GM12878 (cell line): ENCODE measurements around the gene BTF3L4. TPM values are rescaled to one million over a fixed set of nuclear protein-coding genes. Genes with fewer than 3 reads are reported as not detected.

Source experiments
- ATAC-seq: fragments of 200-7000 bp; cut with Tn5 transposase; 3 replicates; pipeline ENCODE4 v1.9.1; 2020; ENCODE audit warnings: mild to moderate bottlenecking, moderate library complexity
- BruUV-seq: library from RNA; stranded (reverse); fragments of 400-500 nt; replicated peaks from 2 replicates; lab custom pipeline; 2021; lab: Mats Ljungman, UMichigan
- CTCF ChIA-PET: fragments of 300-600 bp; sonication (Branson Sonifier 250); formaldehyde crosslinking; extraction: SDS; loops from one replicate; lab custom pipeline; 2021; ENCODE audit warnings: inconsistent platforms; lab: Yijun Ruan, JAX
- POLR2A ChIA-PET: fragments of 350-600 bp; formaldehyde crosslinking; extraction: SDS; loops from one replicate; lab custom pipeline; 2021; ENCODE audit warnings: inconsistent platforms; lab: Charles Lee
- RAD21 ChIA-PET: fragments of 300-600 bp; sonication (Branson Sonifier 250); formaldehyde crosslinking; loops from one replicate; lab custom pipeline; 2023; ENCODE audit warnings: antibody characterized with exemption; ENCODE audit not compliant: unreplicated experiment; lab: Charles Lee
- SMC1A ChIA-PET: fragments of 300-600 bp; sonication (Branson Sonifier 250); formaldehyde crosslinking; loops from one replicate; lab custom pipeline; 2023; ENCODE audit not compliant: unreplicated experiment, uncharacterized antibody; lab: Charles Lee
- DNase-seq: peaks from one replicate; pipeline ENCODE4 v3.0.0-alpha.2; 2011; ENCODE audit warnings: low read depth, low spot score
- FAIRE-seq: peaks from 3 replicates; lab custom pipeline; 2011; peaks lifted over from hg19 to GRCh38; lab: Jason Lieb, UNC
- H2AFZ ChIP-seq: 2 replicates; pipeline ENCODE4 v1.6.0; 2011; ENCODE audit warnings: low read depth, low read length, control low read depth; ENCODE audit not compliant: control insufficient read depth
- H3K27ac ChIP-seq: 2 replicates; pipeline ENCODE4 v1.5.1; 2011; ENCODE audit warnings: control low read depth; ENCODE audit not compliant: control insufficient read depth, insufficient read depth
- H3K27me3 ChIP-seq, 2 experiments: replicated peaks in 1 of 2; 2 replicates each; pipeline versions ENCODE4 v1.6.0 to v1.6.1; 2011; ENCODE audit warnings: low read length in 1 of 2; ENCODE audit not compliant: control insufficient read depth in 2 of 2, insufficient read depth in 2 of 2
- H3K36me3 ChIP-seq, 2 experiments: 2 replicates each; pipeline ENCODE4 v1.5.1; 2011; ENCODE audit warnings: low read length in 1 of 2; ENCODE audit not compliant: control insufficient read depth in 2 of 2, insufficient read depth in 2 of 2
- H3K4me1 ChIP-seq: 2 replicates; pipeline ENCODE4 v1.6.1; 2011; ENCODE audit warnings: mild to moderate bottlenecking, low read length, moderate library complexity, mixed read lengths; ENCODE audit not compliant: control insufficient read depth, insufficient read depth
- H3K4me2 ChIP-seq: 2 replicates; pipeline ENCODE4 v1.6.0; 2011; ENCODE audit warnings: control low read depth; ENCODE audit not compliant: control insufficient read depth, insufficient read depth
- H3K4me3 ChIP-seq: fragments of 200-600 bp; sonication (generic); 2 replicates; pipeline ENCODE4 v1.5.1; 2016
- H3K79me2 ChIP-seq: 2 replicates; pipeline ENCODE4 v1.6.0; 2011; ENCODE audit warnings: low read length; ENCODE audit not compliant: control insufficient read depth, insufficient read depth
- H3K9ac ChIP-seq: 2 replicates; pipeline ENCODE4 v1.8.0; 2011; ENCODE audit warnings: low read length, control low read depth, mixed read lengths; ENCODE audit not compliant: control insufficient read depth, insufficient read depth
- H3K9me3 ChIP-seq: replicated peaks from 3 replicates; pipeline ENCODE4 v1.5.1; 2011; ENCODE audit warnings: mild to moderate bottlenecking, low read length; ENCODE audit not compliant: control insufficient read depth, insufficient read depth
- H4K20me1 ChIP-seq: 2 replicates; pipeline ENCODE4 v1.6.0; 2011; ENCODE audit not compliant: control insufficient read depth, insufficient read depth
- CBFB ChIP-seq: IDR thresholded peaks from 2 replicates; pipeline ENCODE4 v1.6.1; 2016; ENCODE audit warnings: antibody characterized with exemption, low read depth
- CBX3 ChIP-seq: fragments of 200-600 bp; sonication (generic); IDR thresholded peaks from 2 replicates; pipeline ENCODE4 v1.6.1; 2016; ENCODE audit warnings: low read depth, borderline replicate concordance
- CHD4 ChIP-seq: fragments of 200-600 bp; sonication (generic); IDR thresholded peaks from 2 replicates; pipeline ENCODE4 v1.6.1; 2016; ENCODE audit warnings: mild to moderate bottlenecking
- DPF2 ChIP-seq: fragments of 450-650 bp; IDR thresholded peaks from 2 replicates; pipeline ENCODE4 v1.6.1; 2017; ENCODE audit warnings: mild to moderate bottlenecking
- HDAC6 ChIP-seq: fragments of 200-600 bp; sonication (generic); IDR thresholded peaks from one replicate; pipeline ENCODE4 v1.8.0; 2017; ENCODE audit warnings: antibody characterized with exemption; ENCODE audit not compliant: unreplicated experiment
- KLF5 ChIP-seq: fragments of 450-650 bp; IDR thresholded peaks from 2 replicates; pipeline ENCODE4 v1.6.1; 2014; ENCODE audit warnings: mild to moderate bottlenecking; ENCODE audit not compliant: partially characterized antibody
- MTA3 ChIP-seq: IDR thresholded peaks from 2 replicates; pipeline ENCODE4 v1.6.1; 2012; ENCODE audit warnings: low read length, inconsistent platforms, borderline replicate concordance
- NR2C2 ChIP-seq: IDR thresholded peaks from 2 replicates; pipeline ENCODE4 v1.6.1; 2011; ENCODE audit warnings: borderline replicate concordance, low read depth; ENCODE audit not compliant: control insufficient read depth, insufficient read length
- SREBF2 ChIP-seq: IDR thresholded peaks from 2 replicates; pipeline ENCODE4 v1.6.1; 2012; ENCODE audit warnings: mild to moderate bottlenecking, low read length
- TARDBP ChIP-seq: IDR thresholded peaks from 2 replicates; pipeline ENCODE4 v1.6.1; 2016; ENCODE audit warnings: borderline replicate concordance
- YY1 ChIP-seq: IDR thresholded peaks from 2 replicates; pipeline ENCODE4 v1.6.1; 2011; ENCODE audit warnings: low read depth, mild to moderate bottlenecking, low read length
- WGBS: methylation state at CpG from one replicate; pipeline ENCODE4 v1.1.6; 2016; ENCODE audit warnings: low lambda C conversion rate; ENCODE audit not compliant: insufficient replicate concordance, insufficient coverage; ENCODE audit errors: missing lambda C conversion rate; 5-methylcytosine and 5-hydroxymethylcytosine counted together
- in situ Hi-C: fragments of 300-500 bp; cut with MboI; formaldehyde crosslinking; loops from 9 replicates; pipeline ENCODE4 v1.14.3; 2018; ENCODE audit warnings: mixed read lengths
- intact Hi-C: fragments of 100-400 bp; cut with micrococcal nuclease; formaldehyde crosslinking; loops from one replicate; pipeline ENCODE4 v1.14.2; 2022; ENCODE audit not compliant: unreplicated experiment
- polyA plus RNA-seq, 11 experiments: library from polyadenylated mRNA; depleted of rRNA in 4 of 11; unstranded in 6 of 11; stranded (reverse) in 5 of 11; fragments of >200 nt; fragmentation: Nextera tagmentation in 4 of 11; fragmentation: Illumina TruSeq in 1 of 11; extraction: Ambion mirVana in 4 of 11; extraction: Trizol in 1 of 11; gene quantifications; 1 replicate in 1 of 11; 2 replicates in 10 of 11; pipeline versions ENCODE4 v1.2.1 to v1.2.3, GENCODE V29; 2011 to 2016; ENCODE audit warnings: inconsistent platforms in 2 of 11, missing spikeins in 2 of 11, low read depth in 1 of 11
- total RNA-seq, 4 experiments: library from RNA; depleted of rRNA in 3 of 4; stranded (reverse); fragments of >200 nt in 3 of 4; fragmentation: Illumina TruSeq in 1 of 4; extraction: Trizol in 1 of 4; gene quantifications; 2 replicates each; pipeline versions ENCODE4 v1.2.1 to v1.2.3, GENCODE V29; 2013 to 2021
- TF ChIP-seq, protein P1 (sequence below): fragments of 450-650 bp; IDR thresholded peaks from 2 replicates; pipeline ENCODE4 v1.6.1; 2018; ENCODE audit warnings: mild to moderate bottlenecking, low read depth, moderate library complexity; ENCODE audit not compliant: partially characterized antibody
- TF ChIP-seq, protein P2 (sequence below): fragments of 450-650 bp; IDR thresholded peaks from 2 replicates; pipeline ENCODE4 v1.6.1; 2018; ENCODE audit warnings: borderline replicate concordance, mild to moderate bottlenecking; ENCODE audit not compliant: partially characterized antibody
- TF ChIP-seq, protein P3 (sequence below): IDR thresholded peaks from 2 replicates; pipeline ENCODE4 v1.6.1; 2012; ENCODE audit warnings: mild to moderate bottlenecking, low read depth, low read length

The BTF3L4 gene
- total and polyA plus RNA-seq, 10 of the 15 experiments (the other 5 are each of a cell fraction or from before 2014, with no cell fraction given) = 25.0 to 76.9 (median 66.8) TPM

DNA sequence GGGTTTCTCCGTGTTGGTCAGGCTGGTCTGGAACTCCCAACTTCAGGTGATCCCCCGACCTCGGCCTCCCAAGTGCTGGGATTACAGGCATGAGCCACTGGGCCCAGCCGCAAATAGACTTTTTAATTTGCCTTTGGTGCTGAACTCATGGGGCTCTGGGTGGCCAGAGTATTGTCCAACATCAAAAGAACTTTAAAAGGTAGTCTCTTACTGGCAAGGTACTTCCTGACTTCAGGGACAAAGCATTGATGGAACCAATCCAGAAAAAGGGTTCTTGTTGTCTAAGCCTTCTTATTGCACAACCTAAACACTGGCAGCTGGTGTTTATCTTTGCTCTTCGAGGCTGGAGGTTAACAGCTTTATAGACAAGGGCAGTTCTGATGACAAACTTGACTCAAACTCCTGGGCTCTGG lies 18.7 kb upstream of the BTF3L4 start:
- H3K36me3 ChIP-seq = peaks cover 0 to 17% of the 10 kb centered on the region in 2 experiments; a peak in 3 of 4 replicates
- H3K4me1 ChIP-seq = peaks cover 4% of the 10 kb centered on the region; the same call in 1 of the 2 replicates
- DNase-seq (no peak), ATAC-seq (no peak), FAIRE-seq (no peak)
- H3K4me3 ChIP-seq = no peak overlapping the region
- ChIA-PET CTCF (interaction anchor here (1.1 kb wide), 1 partner anchor 17 kb away, joined by 3 read pairs; no protein-coding TSS in a partner anchor), SMC1A (no interaction called here), RAD21 (no interaction called here), POLR2A (no interaction called here)
- intact Hi-C loops = no loop called here
- peaks cover 15% of the 10 kb centered on the region for H3K79me2 ChIP-seq
- in situ Hi-C loops = no loop called here
- H3K9ac ChIP-seq = no peak overlapping the region
- no peak overlapping the region for H3K27ac ChIP-seq
- no peaks in the 10 kb centered on the region for H3K27me3 ChIP-seq
- TF ChIP-seq CHD4 (no peak), HDAC6 (no peak), MTA3 (no peak), DPF2 (no peak), CBFB (no peak), SREBF2 (no peak), CBX3 (no peak), KLF5 (no peak), TARDBP (no peak), YY1 (no peak), NR2C2 (no peak)
- TF ChIP-seq, protein P1, sequence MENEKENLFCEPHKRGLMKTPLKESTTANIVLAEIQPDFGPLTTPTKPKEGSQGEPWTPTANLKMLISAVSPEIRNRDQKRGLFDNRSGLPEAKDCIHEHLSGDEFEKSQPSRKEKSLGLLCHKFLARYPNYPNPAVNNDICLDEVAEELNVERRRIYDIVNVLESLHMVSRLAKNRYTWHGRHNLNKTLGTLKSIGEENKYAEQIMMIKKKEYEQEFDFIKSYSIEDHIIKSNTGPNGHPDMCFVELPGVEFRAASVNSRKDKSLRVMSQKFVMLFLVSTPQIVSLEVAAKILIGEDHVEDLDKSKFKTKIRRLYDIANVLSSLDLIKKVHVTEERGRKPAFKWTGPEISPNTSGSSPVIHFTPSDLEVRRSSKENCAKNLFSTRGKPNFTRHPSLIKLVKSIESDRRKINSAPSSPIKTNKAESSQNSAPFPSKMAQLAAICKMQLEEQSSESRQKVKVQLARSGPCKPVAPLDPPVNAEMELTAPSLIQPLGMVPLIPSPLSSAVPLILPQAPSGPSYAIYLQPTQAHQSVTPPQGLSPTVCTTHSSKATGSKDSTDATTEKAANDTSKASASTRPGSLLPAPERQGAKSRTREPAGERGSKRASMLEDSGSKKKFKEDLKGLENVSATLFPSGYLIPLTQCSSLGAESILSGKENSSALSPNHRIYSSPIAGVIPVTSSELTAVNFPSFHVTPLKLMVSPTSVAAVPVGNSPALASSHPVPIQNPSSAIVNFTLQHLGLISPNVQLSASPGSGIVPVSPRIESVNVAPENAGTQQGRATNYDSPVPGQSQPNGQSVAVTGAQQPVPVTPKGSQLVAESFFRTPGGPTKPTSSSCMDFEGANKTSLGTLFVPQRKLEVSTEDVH = no peak
- TF ChIP-seq, protein P2, sequence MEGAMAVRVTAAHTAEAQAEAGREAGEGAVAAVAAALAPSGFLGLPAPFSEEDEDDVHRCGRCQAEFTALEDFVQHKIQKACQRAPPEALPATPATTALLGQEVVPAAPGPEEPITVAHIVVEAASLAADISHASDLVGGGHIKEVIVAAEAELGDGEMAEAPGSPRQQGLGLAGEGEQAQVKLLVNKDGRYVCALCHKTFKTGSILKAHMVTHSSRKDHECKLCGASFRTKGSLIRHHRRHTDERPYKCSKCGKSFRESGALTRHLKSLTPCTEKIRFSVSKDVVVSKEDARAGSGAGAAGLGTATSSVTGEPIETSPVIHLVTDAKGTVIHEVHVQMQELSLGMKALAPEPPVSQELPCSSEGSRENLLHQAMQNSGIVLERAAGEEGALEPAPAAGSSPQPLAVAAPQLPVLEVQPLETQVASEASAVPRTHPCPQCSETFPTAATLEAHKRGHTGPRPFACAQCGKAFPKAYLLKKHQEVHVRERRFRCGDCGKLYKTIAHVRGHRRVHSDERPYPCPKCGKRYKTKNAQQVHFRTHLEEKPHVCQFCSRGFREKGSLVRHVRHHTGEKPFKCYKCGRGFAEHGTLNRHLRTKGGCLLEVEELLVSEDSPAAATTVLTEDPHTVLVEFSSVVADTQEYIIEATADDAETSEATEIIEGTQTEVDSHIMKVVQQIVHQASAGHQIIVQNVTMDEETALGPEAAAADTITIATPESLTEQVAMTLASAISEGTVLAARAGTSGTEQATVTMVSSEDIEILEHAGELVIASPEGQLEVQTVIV = no peak
- TF ChIP-seq, protein P3, sequence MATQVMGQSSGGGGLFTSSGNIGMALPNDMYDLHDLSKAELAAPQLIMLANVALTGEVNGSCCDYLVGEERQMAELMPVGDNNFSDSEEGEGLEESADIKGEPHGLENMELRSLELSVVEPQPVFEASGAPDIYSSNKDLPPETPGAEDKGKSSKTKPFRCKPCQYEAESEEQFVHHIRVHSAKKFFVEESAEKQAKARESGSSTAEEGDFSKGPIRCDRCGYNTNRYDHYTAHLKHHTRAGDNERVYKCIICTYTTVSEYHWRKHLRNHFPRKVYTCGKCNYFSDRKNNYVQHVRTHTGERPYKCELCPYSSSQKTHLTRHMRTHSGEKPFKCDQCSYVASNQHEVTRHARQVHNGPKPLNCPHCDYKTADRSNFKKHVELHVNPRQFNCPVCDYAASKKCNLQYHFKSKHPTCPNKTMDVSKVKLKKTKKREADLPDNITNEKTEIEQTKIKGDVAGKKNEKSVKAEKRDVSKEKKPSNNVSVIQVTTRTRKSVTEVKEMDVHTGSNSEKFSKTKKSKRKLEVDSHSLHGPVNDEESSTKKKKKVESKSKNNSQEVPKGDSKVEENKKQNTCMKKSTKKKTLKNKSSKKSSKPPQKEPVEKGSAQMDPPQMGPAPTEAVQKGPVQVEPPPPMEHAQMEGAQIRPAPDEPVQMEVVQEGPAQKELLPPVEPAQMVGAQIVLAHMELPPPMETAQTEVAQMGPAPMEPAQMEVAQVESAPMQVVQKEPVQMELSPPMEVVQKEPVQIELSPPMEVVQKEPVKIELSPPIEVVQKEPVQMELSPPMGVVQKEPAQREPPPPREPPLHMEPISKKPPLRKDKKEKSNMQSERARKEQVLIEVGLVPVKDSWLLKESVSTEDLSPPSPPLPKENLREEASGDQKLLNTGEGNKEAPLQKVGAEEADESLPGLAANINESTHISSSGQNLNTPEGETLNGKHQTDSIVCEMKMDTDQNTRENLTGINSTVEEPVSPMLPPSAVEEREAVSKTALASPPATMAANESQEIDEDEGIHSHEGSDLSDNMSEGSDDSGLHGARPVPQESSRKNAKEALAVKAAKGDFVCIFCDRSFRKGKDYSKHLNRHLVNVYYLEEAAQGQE = no peak
- 97% methylated on average over 5 of the region's 5 CpGs for WGBS
- no TSS peak for BruUV-seq
- H3K9me3 ChIP-seq = no peaks in the 10 kb centered on the region
- H3K4me2 ChIP-seq = no peak overlapping the region
- no peaks in the 10 kb centered on the region for H4K20me1 ChIP-seq
- H2AFZ ChIP-seq = no peak overlapping the region
